ENCODE measurements around the gene TTC21B. TPM values are rescaled to one million over a fixed set of nuclear protein-coding genes. Genes with fewer than 3 reads are reported as not detected.
A peak's percentile ranks its signal among the peaks of the same experiment; 100 is the strongest.

The TTC21B gene
- polyA plus RNA-seq, 3 donors, result 3.1 to 6.7 (median 3.8) TPM

DNA sequence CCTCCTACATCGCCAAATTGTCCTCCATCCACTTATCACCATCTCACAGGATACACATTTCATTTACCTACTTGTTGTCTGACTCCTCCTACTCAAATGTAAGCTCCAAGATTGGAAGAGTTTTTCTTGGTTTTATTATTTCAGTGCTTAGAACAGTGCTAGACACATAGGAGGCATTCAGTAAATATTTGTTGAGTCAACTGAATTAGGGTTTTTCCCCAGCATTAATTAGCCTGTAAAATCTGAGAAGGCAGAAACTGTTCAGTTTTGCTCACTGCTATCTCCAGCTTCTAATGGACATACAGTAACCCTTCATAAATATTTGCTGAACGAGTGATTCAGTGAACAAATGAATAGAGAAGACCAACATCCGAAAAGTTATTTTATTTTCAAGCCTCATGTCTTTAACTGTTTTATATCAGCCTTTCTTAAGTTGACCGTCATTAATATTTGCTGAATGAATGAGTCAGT, 800 bp downstream of the TTC21B start:
- H3K36me3 ChIP-seq (replicated peaks in 1 of 2; ENCODE audit: control insufficient read depth in 1 of 2, insufficient read depth in 2 of 2, low read length in 2 of 2), result peaks cover 0 to 18% of the 10 kb centered on the region in 2 donors
- Mint-ChIP-seq H3K27me3 (ENCODE audit: low read depth in 3 of 3) (peaks cover 0 to 5% (median 0%) of the 10 kb centered on the region in 3 donors), H3K9me3 (peaks cover 0 to 3% (median 0%) of the 10 kb centered on the region in 7 donors), H3K36me3 (peaks cover 6 to 13% of the 10 kb centered on the region in 2 donors), H3K27ac (no peak overlapping the region), H3K4me3 (no peak overlapping the region), H3K4me1 (peaks cover 11% of the 10 kb centered on the region)
- peak overlapping the region in 1 of 2 donors; percentile 83 for H3K27ac ChIP-seq (ENCODE audit: low read depth in 1 of 2, low read length in 2 of 2)
- peak overlapping the region; percentile 89 for H3K4me2 ChIP-seq (replicated peaks; ENCODE audit: extremely low read depth, low read length, poor library complexity, severe bottlenecking)
- no CpG with 5 or more reads among the region's 4 CpGs for WGBS (ENCODE audit: insufficient coverage)
- no peak for DNase-seq
- peaks cover 26% of the 10 kb centered on the region for H3K79me2 ChIP-seq (ENCODE audit: insufficient read depth, low read length)
- H3K9ac ChIP-seq (ENCODE audit: insufficient read depth, low read length, poor library complexity, severe bottlenecking), result peak overlapping the region; percentile 74
- peaks cover 0 to 2% of the 10 kb centered on the region in 2 donors for H3K9me3 ChIP-seq (replicated peaks in 1 of 2; ENCODE audit: control insufficient read depth in 1 of 2, insufficient read depth in 1 of 2, low read length in 2 of 2)
- H3K27me3 ChIP-seq (ENCODE audit: control insufficient read depth in 2 of 2, insufficient read depth in 2 of 2, low read length in 2 of 2), result no peaks in the 10 kb centered on the region
- intact Hi-C loops (cut with micrococcal nuclease), result loop anchor here in 1 of 2 donors (10.0 kb wide), 1 partner anchor 152 kb away; no protein-coding TSS in a partner anchor
- TF ChIP-seq, protein P1, sequence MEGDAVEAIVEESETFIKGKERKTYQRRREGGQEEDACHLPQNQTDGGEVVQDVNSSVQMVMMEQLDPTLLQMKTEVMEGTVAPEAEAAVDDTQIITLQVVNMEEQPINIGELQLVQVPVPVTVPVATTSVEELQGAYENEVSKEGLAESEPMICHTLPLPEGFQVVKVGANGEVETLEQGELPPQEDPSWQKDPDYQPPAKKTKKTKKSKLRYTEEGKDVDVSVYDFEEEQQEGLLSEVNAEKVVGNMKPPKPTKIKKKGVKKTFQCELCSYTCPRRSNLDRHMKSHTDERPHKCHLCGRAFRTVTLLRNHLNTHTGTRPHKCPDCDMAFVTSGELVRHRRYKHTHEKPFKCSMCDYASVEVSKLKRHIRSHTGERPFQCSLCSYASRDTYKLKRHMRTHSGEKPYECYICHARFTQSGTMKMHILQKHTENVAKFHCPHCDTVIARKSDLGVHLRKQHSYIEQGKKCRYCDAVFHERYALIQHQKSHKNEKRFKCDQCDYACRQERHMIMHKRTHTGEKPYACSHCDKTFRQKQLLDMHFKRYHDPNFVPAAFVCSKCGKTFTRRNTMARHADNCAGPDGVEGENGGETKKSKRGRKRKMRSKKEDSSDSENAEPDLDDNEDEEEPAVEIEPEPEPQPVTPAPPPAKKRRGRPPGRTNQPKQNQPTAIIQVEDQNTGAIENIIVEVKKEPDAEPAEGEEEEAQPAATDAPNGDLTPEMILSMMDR (IDR thresholded peaks at IDR 0.05), result no peak
- H4K20me1 ChIP-seq (ENCODE audit: insufficient read depth, low read length), result no peaks in the 10 kb centered on the region
- H3K4me3 ChIP-seq (replicated peaks in 1 of 3; ENCODE audit: low read depth in 2 of 3, low read length in 3 of 3), result peak overlapping the region; percentile 73 to 85 (median 76)
- H3K4me1 ChIP-seq (ENCODE audit: control insufficient read depth in 1 of 2, insufficient read depth in 2 of 2, low read length in 2 of 2), result peaks cover 20 to 28% of the 10 kb centered on the region in 2 donors
- H2AFZ ChIP-seq (ENCODE audit: insufficient read depth, low read depth, low read length, poor library complexity, severe bottlenecking), result peak overlapping the region; percentile 94

DNA sequence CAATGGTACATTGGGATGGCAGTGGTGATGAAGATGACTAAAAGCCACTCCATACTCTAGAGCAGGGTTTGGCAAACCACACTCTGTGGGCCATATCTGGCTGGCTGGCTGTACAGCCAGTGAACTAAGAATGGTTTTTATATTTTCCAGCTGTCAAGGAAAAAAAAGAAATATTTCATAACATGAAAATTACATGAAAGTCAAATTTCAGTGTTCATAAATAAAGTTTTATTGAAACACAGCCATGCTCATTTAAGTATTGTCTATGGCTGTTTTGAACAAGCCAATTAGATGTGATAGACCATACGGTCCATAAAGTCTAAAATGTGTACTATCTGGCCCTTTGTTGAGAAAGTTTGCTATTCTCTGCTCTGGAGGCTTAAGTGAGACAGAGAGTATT, 1.5 kb downstream of the TTC21B start:
- H3K27ac Mint-ChIP-seq, result no peak overlapping the region
- H3K9me3 ChIP-seq (replicated peaks in 1 of 2; ENCODE audit: control insufficient read depth in 1 of 2, insufficient read depth in 1 of 2, low read length in 2 of 2), result peaks cover 0 to 2% of the 10 kb centered on the region in 2 donors
- H3K27me3 ChIP-seq (ENCODE audit: control insufficient read depth in 2 of 2, insufficient read depth in 2 of 2, low read length in 2 of 2), result no peaks in the 10 kb centered on the region
- H3K4me1 ChIP-seq (ENCODE audit: control insufficient read depth in 1 of 2, insufficient read depth in 2 of 2, low read length in 2 of 2), result peaks cover 20 to 28% of the 10 kb centered on the region in 2 donors
- H3K4me3 ChIP-seq (replicated peaks in 1 of 3; ENCODE audit: low read depth in 2 of 3, low read length in 3 of 3), result no peak overlapping the region
- peaks cover 0 to 5% (median 0%) of the 10 kb centered on the region in 3 donors for H3K27me3 Mint-ChIP-seq (ENCODE audit: low read depth in 3 of 3)
- H3K4me3 Mint-ChIP-seq, result no peak overlapping the region
- intact Hi-C loops (cut with micrococcal nuclease), result loop anchor here in 1 of 2 donors (10.0 kb wide), 1 partner anchor 153 kb away; no protein-coding TSS in a partner anchor
- TF ChIP-seq, protein P1 (IDR thresholded peaks at IDR 0.05), result no peak
- H3K36me3 ChIP-seq (replicated peaks in 1 of 2; ENCODE audit: control insufficient read depth in 1 of 2, insufficient read depth in 2 of 2, low read length in 2 of 2), result peaks cover 0 to 24% of the 10 kb centered on the region in 2 donors
- H3K27ac ChIP-seq (ENCODE audit: low read depth in 1 of 2, low read length in 2 of 2), result no peak overlapping the region
- H2AFZ ChIP-seq (ENCODE audit: insufficient read depth, low read depth, low read length, poor library complexity, severe bottlenecking), result no peak overlapping the region
- peaks cover 26% of the 10 kb centered on the region for H3K79me2 ChIP-seq (ENCODE audit: insufficient read depth, low read length)
- H3K9me3 Mint-ChIP-seq, result peaks cover 0 to 3% (median 0%) of the 10 kb centered on the region in 7 donors
- DNase-seq, result no peak
- H3K4me2 ChIP-seq (replicated peaks; ENCODE audit: extremely low read depth, low read length, poor library complexity, severe bottlenecking), result no peak overlapping the region
- peaks cover 13 to 18% of the 10 kb centered on the region in 2 donors for H3K36me3 Mint-ChIP-seq
- no peaks in the 10 kb centered on the region for H4K20me1 ChIP-seq (ENCODE audit: insufficient read depth, low read length)
- H3K9ac ChIP-seq (ENCODE audit: insufficient read depth, low read length, poor library complexity, severe bottlenecking), result no peak overlapping the region
- no CpG with 5 or more reads among the region's 1 CpG for WGBS (ENCODE audit: insufficient coverage)
- H3K4me1 Mint-ChIP-seq, result peaks cover 11% of the 10 kb centered on the region
